Sigmoid colon (tissue), 7 donors: ENCODE data around the gene CST9. TPM values are rescaled to one million over a fixed set of nuclear protein-coding genes. Genes with fewer than 3 reads are reported as not detected.

Source experiments
- DNase-seq: peaks from one replicate; pipeline ENCODE4 v3.0.0-alpha.2; 2019
- H3K27ac ChIP-seq, 4 donors: fragments of 200-600 bp; sonication (generic); one replicate each; pipeline ENCODE4 v1.5.1; 2016 to 2019; ENCODE audit warnings: mild to moderate bottlenecking in 1 of 4
- H3K27me3 ChIP-seq, 3 donors: fragments of 200-600 bp; sonication (generic); one replicate each; pipeline ENCODE4 v1.5.1; 2019; ENCODE audit warnings: mild to moderate bottlenecking in 1 of 3
- H3K36me3 ChIP-seq, 4 donors: fragments of 200-600 bp; sonication (generic); one replicate each; pipeline ENCODE4 v1.5.1; 2016 to 2019
- H3K4me1 ChIP-seq, 4 donors: fragments of 200-600 bp; sonication (generic); one replicate each; pipeline ENCODE4 v1.5.1; 2017 to 2019
- H3K4me3 ChIP-seq, 4 donors: fragments of 200-600 bp; sonication (generic); one replicate each; pipeline ENCODE4 v1.5.1; 2017 to 2019; ENCODE audit warnings: mild to moderate bottlenecking in 2 of 4, moderate library complexity in 1 of 4
- H3K9me3 ChIP-seq, 4 donors: fragments of 200-600 bp in 3 of 4; sonication (generic) in 3 of 4; one replicate each; pipeline versions ENCODE4 v1.5.1 to v1.6.1; 2013 to 2019
- EP300 ChIP-seq, 4 donors: sonication (generic); formaldehyde crosslinking; IDR thresholded peaks; one replicate each; pipeline ENCODE4 v1.6.1; 2017; ENCODE audit warnings: antibody characterized with exemption in 4 of 4
- POLR2A ChIP-seq, 2 donors: fragments of 450-650 bp; IDR thresholded peaks; one replicate each; pipeline ENCODE4 v1.6.1; 2016; ENCODE audit warnings: antibody characterized with exemption in 2 of 2, mild to moderate bottlenecking in 2 of 2, moderate library complexity in 2 of 2
- POLR2AphosphoS5 ChIP-seq, 4 donors: sonication (generic); formaldehyde crosslinking; IDR thresholded peaks; one replicate each; pipeline ENCODE4 v1.6.1; 2017; ENCODE audit warnings: antibody characterized with exemption in 4 of 4
- WGBS, 2 donors: extraction: QIAGEN DNeasy Blood & Tissue Kit; methylation state at CpG; one replicate each; pipeline ENCODE4 v1.1.7; 2013; 5-methylcytosine and 5-hydroxymethylcytosine counted together
- intact Hi-C: fragments of 100-400 bp; cut with DNase I; formaldehyde crosslinking; loops from one replicate; pipeline ENCODE4 v1.15.1; 2023
- polyA plus RNA-seq, 3 donors: library from polyadenylated mRNA; stranded (reverse); fragments of 200-250 nt; gene quantifications; one replicate each; pipeline ENCODE4 v1.2.3, GENCODE V29; 2013
- total RNA-seq, 4 donors: library from RNA; depleted of rRNA; stranded (reverse); fragments of >200 nt; gene quantifications; one replicate each; pipeline ENCODE4 v1.1.0, GENCODE V29; 2016
- TF ChIP-seq, protein P1 (sequence below), 4 experiments: fragments of 450-650 bp in 3 of 4; fragments of 200-600 bp in 1 of 4; IDR thresholded peaks; one replicate each; pipeline ENCODE4 v1.5.1; 2016 to 2019; ENCODE audit warnings: antibody characterized with exemption in 4 of 4, mild to moderate bottlenecking in 3 of 4, moderate library complexity in 2 of 4
- donor health status: healthy with polysubstance abuse.
- donor health status: Bipolar disorder and iron deficiency.
- donor health status: healthy.

Gene CST9
- total and polyA plus RNA-seq, 7 donors: not detected

DNA sequence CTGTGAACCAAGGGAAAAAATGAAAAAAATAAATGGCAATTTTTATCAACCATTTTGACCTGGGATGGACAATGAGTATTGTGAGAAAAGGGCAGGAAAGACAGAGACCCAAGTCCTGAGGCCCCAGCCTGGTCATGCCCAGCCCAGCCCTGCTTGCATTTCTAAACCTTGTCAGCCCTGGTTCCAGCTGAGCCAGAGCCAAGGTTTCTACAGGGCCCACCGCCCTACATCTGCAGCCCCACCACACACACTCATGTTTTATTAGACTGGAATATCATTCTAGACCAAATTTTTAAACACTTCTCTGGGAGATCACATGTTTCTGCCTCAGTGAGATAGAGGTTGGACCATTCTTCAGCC, 36.8 kb downstream of the CST9 start:
- Histone ChIP-seq H3K4me3 (no peak overlapping the region), H3K27ac (no peak overlapping the region), H3K4me1 (no peaks in the 10 kb centered on the region), H3K27me3 (no peaks in the 10 kb centered on the region), H3K36me3 (no peaks in the 10 kb centered on the region), H3K9me3 (no peaks in the 10 kb centered on the region)
- no peak for DNase-seq
- intact Hi-C loops: no loop called here
- no peak for TF ChIP-seq POLR2A (IDR thresholded peaks at IDR 0.05)
- TF ChIP-seq, protein P1, sequence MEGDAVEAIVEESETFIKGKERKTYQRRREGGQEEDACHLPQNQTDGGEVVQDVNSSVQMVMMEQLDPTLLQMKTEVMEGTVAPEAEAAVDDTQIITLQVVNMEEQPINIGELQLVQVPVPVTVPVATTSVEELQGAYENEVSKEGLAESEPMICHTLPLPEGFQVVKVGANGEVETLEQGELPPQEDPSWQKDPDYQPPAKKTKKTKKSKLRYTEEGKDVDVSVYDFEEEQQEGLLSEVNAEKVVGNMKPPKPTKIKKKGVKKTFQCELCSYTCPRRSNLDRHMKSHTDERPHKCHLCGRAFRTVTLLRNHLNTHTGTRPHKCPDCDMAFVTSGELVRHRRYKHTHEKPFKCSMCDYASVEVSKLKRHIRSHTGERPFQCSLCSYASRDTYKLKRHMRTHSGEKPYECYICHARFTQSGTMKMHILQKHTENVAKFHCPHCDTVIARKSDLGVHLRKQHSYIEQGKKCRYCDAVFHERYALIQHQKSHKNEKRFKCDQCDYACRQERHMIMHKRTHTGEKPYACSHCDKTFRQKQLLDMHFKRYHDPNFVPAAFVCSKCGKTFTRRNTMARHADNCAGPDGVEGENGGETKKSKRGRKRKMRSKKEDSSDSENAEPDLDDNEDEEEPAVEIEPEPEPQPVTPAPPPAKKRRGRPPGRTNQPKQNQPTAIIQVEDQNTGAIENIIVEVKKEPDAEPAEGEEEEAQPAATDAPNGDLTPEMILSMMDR (IDR thresholded peaks at IDR 0.05): no peak
- TF ChIP-seq EP300 (IDR thresholded peaks at IDR 0.05): no peak
- TF ChIP-seq POLR2AphosphoS5 (IDR thresholded peaks at IDR 0.05): no peak
- WGBS, 2 donors: 92 to 94% methylated on average over 1 of the region's 1 CpG

DNA sequence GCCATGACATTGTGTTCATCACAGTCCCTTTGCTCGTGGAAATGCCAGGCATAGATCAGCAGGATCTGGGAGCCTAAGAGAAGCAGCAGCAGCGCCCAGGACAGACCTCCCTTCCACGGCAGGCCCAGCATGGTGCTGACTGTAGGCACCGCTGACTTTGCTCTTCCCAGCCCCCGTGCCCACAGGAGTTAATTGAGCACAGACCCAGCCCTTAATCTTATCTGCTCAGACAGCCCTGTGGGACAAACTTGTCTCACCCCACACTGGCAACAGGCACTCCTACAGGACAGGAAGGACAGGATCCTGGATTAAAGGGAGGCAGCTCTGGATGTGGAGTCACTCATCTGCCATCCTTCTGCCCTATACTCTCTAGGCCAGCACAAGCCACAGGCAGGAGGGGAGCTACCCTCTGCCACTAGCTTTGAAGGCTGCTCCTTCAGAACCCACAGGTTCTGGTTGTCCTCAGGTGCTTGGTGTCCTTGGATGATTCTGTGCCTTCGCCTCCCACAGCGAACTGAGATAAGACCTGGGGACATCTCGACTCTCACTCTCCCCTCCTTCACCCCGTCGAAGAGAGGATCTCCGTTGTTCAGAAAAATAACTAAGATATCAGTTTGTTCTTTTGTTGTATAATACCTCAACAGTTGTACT, 37.3 kb downstream of the CST9 start, which contains the start of gene CST9L:
Gene CST9L, minus strand, starts transcription at position 165 of the 651 bp plus-strand sequence. Its CDS starts 34 bp downstream, at position 131.
- H3K4me1 ChIP-seq: no peaks in the 10 kb centered on the region
- H3K36me3 ChIP-seq: no peaks in the 10 kb centered on the region
- H3K27ac ChIP-seq: no peak within 1 kb of the TSS
- no peaks in the 10 kb centered on the region for H3K9me3 ChIP-seq
- 67 to 72% methylated on average over 11 of the region's 11 CpGs for WGBS, 2 donors
- TF ChIP-seq, protein P1 (IDR thresholded peaks at IDR 0.05): no peak
- TF ChIP-seq POLR2A (IDR thresholded peaks at IDR 0.05) (no peak), EP300 (IDR thresholded peaks at IDR 0.05) (no peak), POLR2AphosphoS5 (IDR thresholded peaks at IDR 0.05) (no peak)
- no peak within 1 kb of the TSS for H3K4me3 ChIP-seq
- intact Hi-C loops: no loop called here
- no peaks in the 10 kb centered on the region for H3K27me3 ChIP-seq
- DNase-seq: no peak

DNA sequence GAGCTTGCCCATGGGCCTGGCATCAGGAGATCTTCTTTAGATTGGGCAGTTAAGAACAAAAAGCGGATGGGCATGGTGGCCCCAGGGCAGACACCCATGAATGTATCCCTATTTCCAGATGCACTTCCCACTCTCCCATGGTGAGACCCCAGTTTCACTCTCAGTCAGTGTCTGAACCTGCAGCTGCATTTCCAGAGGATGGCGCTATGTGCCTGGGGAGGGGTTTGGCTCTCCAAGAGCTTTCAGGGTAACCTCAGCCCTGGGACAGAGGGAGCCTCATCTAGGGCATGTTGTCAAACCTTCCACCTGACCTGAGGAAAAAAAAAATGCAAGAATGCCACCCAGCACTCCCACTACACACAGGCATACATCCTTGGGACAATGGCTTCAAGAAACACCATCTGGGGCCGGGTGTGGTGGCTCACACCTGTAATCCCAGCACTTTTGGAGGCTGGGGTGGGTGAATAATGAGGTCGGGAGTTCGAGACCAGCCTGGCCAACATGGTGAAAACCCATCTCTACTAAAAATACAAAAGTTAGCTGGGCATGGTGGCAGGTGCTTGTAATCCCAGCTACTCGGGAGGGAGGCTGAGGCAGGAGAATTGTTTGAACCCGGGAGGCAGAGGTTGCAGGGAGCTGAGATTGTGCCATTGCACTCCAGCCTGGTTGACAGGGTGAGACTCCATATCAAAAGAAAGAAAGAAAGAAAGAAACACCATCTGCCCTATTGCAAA, 39.4 kb downstream of the CST9 start:
- intact Hi-C loops: no loop called here
- Histone ChIP-seq H3K36me3 (no peaks in the 10 kb centered on the region), H3K4me3 (no peak overlapping the region), H3K9me3 (peaks cover 3 to 12% (median 5%) of the 10 kb centered on the region in 4 donors), H3K4me1 (no peaks in the 10 kb centered on the region), H3K27me3 (no peaks in the 10 kb centered on the region), H3K27ac (no peak overlapping the region)
- WGBS, 2 donors: 75 to 85% methylated on average over 7 of the region's 7 CpGs
- no peak for DNase-seq
- TF ChIP-seq, protein P1 (IDR thresholded peaks at IDR 0.05): no peak
- TF ChIP-seq POLR2AphosphoS5 (IDR thresholded peaks at IDR 0.05): no peak
- TF ChIP-seq EP300 (IDR thresholded peaks at IDR 0.05): no peak
- no peak for TF ChIP-seq POLR2A (IDR thresholded peaks at IDR 0.05)

DNA sequence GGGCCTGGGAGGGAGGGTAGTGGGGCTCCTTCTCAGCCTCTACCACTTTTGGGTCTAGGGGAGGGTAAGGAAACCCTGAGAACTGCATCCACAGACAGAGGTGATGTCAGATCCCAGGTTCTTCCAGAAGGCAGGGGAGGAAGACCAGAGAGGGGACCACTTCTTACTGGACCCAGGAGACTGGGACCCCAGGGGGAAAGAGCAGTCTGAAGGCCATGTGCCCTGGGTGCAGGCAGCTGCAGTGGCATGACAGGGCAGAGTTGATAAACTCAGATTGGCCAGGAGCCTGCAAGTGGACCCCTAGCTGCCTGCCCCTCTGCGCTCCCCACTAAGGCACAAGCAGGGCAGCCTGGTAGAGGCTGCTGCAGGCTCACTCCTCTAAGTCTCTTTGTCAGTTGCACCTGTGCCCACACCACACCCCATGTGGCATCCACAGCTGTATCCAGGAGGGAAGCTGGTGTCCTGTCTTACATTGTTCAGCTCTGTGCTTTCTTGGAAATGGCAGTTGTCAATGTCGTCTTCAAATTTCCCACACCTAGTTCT, 40.1 kb downstream of the CST9 start:
- Histone ChIP-seq H3K27me3 (no peaks in the 10 kb centered on the region), H3K9me3 (peaks cover 4 to 16% (median 6%) of the 10 kb centered on the region in 4 donors), H3K4me1 (no peaks in the 10 kb centered on the region), H3K4me3 (no peak overlapping the region), H3K27ac (no peak overlapping the region), H3K36me3 (no peaks in the 10 kb centered on the region)
- intact Hi-C loops: no loop called here
- TF ChIP-seq POLR2AphosphoS5 (IDR thresholded peaks at IDR 0.05): no peak
- TF ChIP-seq, protein P1 (IDR thresholded peaks at IDR 0.05): no peak
- no peak for TF ChIP-seq EP300 (IDR thresholded peaks at IDR 0.05)
- TF ChIP-seq POLR2A (IDR thresholded peaks at IDR 0.05): no peak
- 90 to 91% methylated on average over 2 of the region's 2 CpGs for WGBS, 2 donors
- DNase-seq: no peak
